H9 (cell line): Measurements from ENCODE around the gene CGB5. TPM values are rescaled to one million over a fixed set of nuclear protein-coding genes. Genes with fewer than 3 reads are reported as not detected.

Experiments
- DNase-seq: peaks from one replicate; pipeline ENCODE4 v3.0.0-alpha.2; 2017
- H2AFZ ChIP-seq: one replicate; pipeline ENCODE4 v1.6.1; 2013; ENCODE audit warnings: mild to moderate bottlenecking, low read length, control low read depth, moderate library complexity
- H2AK5ac ChIP-seq: 2 replicates; pipeline ENCODE4 v1.6.1; 2013; ENCODE audit warnings: low read length, control low read depth, mixed read lengths; ENCODE audit not compliant: insufficient read length
- H2BK120ac ChIP-seq: one replicate; pipeline ENCODE4 v1.6.1; 2013; ENCODE audit warnings: low read depth, mild to moderate bottlenecking, low read length, control low read depth, inconsistent platforms; ENCODE audit not compliant: poor library complexity, severe bottlenecking
- H2BK12ac ChIP-seq: 2 replicates; pipeline ENCODE4 v1.6.1; 2013; ENCODE audit warnings: low read length, control low read depth, mixed read lengths, low read depth; ENCODE audit not compliant: insufficient read length
- H2BK15ac ChIP-seq: 2 replicates; pipeline ENCODE4 v1.6.1; 2013; ENCODE audit warnings: low read depth, low read length, control low read depth
- H2BK20ac ChIP-seq: one replicate; pipeline ENCODE4 v1.6.1; 2013; ENCODE audit warnings: low read depth, mild to moderate bottlenecking, low read length, control low read depth, inconsistent platforms; ENCODE audit not compliant: poor library complexity, severe bottlenecking
- H2BK5ac ChIP-seq: 2 replicates; pipeline ENCODE4 v1.6.1; 2013; ENCODE audit warnings: low read length, control low read depth, mixed read lengths; ENCODE audit not compliant: insufficient read length
- H3K14ac ChIP-seq: 2 replicates; pipeline ENCODE4 v1.6.1; 2013; ENCODE audit warnings: low read length, control low read depth; ENCODE audit not compliant: insufficient read depth
- H3K18ac ChIP-seq: 2 replicates; pipeline ENCODE4 v1.6.1; 2013; ENCODE audit warnings: low read depth, mild to moderate bottlenecking, mixed read lengths, low read length, control low read depth; ENCODE audit not compliant: insufficient read length
- H3K23ac ChIP-seq: 2 replicates; pipeline ENCODE4 v1.6.1; 2013; ENCODE audit warnings: low read length, control low read depth, mixed read lengths, low read depth; ENCODE audit not compliant: insufficient read length
- H3K23me2 ChIP-seq: 2 replicates; pipeline ENCODE4 v1.6.1; 2013; ENCODE audit warnings: low read depth, mild to moderate bottlenecking, mixed read lengths, low read length, control low read depth; ENCODE audit not compliant: insufficient read length, poor library complexity, severe bottlenecking
- H3K27ac ChIP-seq: 2 replicates; pipeline ENCODE4 v1.5.1; 2013; ENCODE audit warnings: low read length, control low read depth, mixed read lengths, low read depth; ENCODE audit not compliant: insufficient read length
- H3K27me3 ChIP-seq: 2 replicates; pipeline ENCODE4 v1.6.1; 2013; ENCODE audit warnings: low read length, control low read depth, inconsistent platforms; ENCODE audit not compliant: insufficient read depth
- H3K4ac ChIP-seq: 2 replicates; pipeline ENCODE4 v1.6.1; 2013; ENCODE audit warnings: low read depth, mild to moderate bottlenecking, control low read depth, inconsistent platforms, low read length, moderate library complexity
- H3K4me1 ChIP-seq: 2 replicates; pipeline ENCODE4 v1.6.1; 2013; ENCODE audit warnings: low read length, control low read depth, inconsistent platforms; ENCODE audit not compliant: insufficient read depth
- H3K4me2 ChIP-seq: 2 replicates; pipeline ENCODE4 v1.6.1; 2013; ENCODE audit warnings: low read length, control low read depth, mixed read lengths; ENCODE audit not compliant: insufficient read length, insufficient read depth
- H3K56ac ChIP-seq: 2 replicates; pipeline ENCODE4 v1.6.1; 2013; ENCODE audit warnings: low read depth, mild to moderate bottlenecking, mixed read lengths, low read length, control low read depth; ENCODE audit not compliant: insufficient read length
- H3K79me1 ChIP-seq: 2 replicates; pipeline ENCODE4 v1.6.1; 2013; ENCODE audit warnings: low read depth, mild to moderate bottlenecking, moderate library complexity, low read length, control low read depth, inconsistent platforms; ENCODE audit not compliant: insufficient read depth, poor library complexity, severe bottlenecking
- H3K79me2 ChIP-seq: 2 replicates; pipeline ENCODE4 v1.6.1; 2013; ENCODE audit warnings: low read length, control low read depth, inconsistent platforms; ENCODE audit not compliant: insufficient read depth
- H3K9ac ChIP-seq: 2 replicates; pipeline ENCODE4 v1.6.1; 2013; ENCODE audit warnings: low read length, control low read depth, mixed read lengths; ENCODE audit not compliant: insufficient read length; ENCODE audit errors: extremely low read depth
- H3K9me3 ChIP-seq: one replicate; pipeline ENCODE4 v1.6.1; 2013; ENCODE audit warnings: low read depth, low read length, inconsistent platforms; ENCODE audit not compliant: control insufficient read depth
- H3T11ph ChIP-seq: one replicate; pipeline ENCODE4 v1.6.1; 2013; ENCODE audit warnings: mild to moderate bottlenecking, low read length, control low read depth, inconsistent platforms
- H4K20me1 ChIP-seq: one replicate; pipeline ENCODE4 v1.6.1; 2013; ENCODE audit not compliant: control insufficient read depth, insufficient read length, insufficient read depth
- H4K5ac ChIP-seq: 2 replicates; pipeline ENCODE4 v1.6.1; 2013; ENCODE audit warnings: low read depth, mild to moderate bottlenecking, mixed read lengths, low read length, control low read depth; ENCODE audit not compliant: insufficient read length
- H4K8ac ChIP-seq: replicated peaks from 2 replicates; pipeline ENCODE4 v1.6.1; 2013; ENCODE audit warnings: low read length, control low read depth, mixed read lengths, low read depth; ENCODE audit not compliant: insufficient read length
- H4K91ac ChIP-seq: 2 replicates; pipeline ENCODE4 v1.6.1; 2013; ENCODE audit warnings: low read depth, mild to moderate bottlenecking, moderate library complexity, mixed read lengths, low read length, control low read depth; ENCODE audit not compliant: insufficient read length
- H3K27ac Mint-ChIP-seq, 3 experiments: 2 replicates in 2 of 3; 3 replicates in 1 of 3; pipeline ENCODE4 v1.8.0; 2020 to 2021; ENCODE audit warnings: mixed read lengths in 3 of 3, mild to moderate bottlenecking in 1 of 3, moderate library complexity in 1 of 3
- H3K27me3 Mint-ChIP-seq: 2 replicates; pipeline ENCODE4 v1.8.0; 2021; ENCODE audit warnings: low read depth, mild to moderate bottlenecking, moderate library complexity, mixed read lengths
- H3K36me3 Mint-ChIP-seq, 3 experiments: 2 replicates in 2 of 3; 3 replicates in 1 of 3; pipeline ENCODE4 v1.8.0; 2020 to 2021; ENCODE audit warnings: low read depth in 3 of 3, mixed read lengths in 3 of 3; ENCODE audit not compliant: insufficient read depth in 1 of 3
- H3K4me1 Mint-ChIP-seq, 2 experiments: 2 replicates each; pipeline ENCODE4 v1.8.0; 2020; ENCODE audit warnings: mixed read lengths in 2 of 2
- H3K4me3 Mint-ChIP-seq, 2 experiments: 2 replicates in 1 of 2; 3 replicates in 1 of 2; pipeline ENCODE4 v1.8.0; 2020 to 2021; ENCODE audit warnings: mild to moderate bottlenecking in 2 of 2, mixed read lengths in 2 of 2, moderate library complexity in 1 of 2
- H3K9me3 Mint-ChIP-seq, 2 experiments: 2 replicates in 1 of 2; 3 replicates in 1 of 2; pipeline ENCODE4 v1.8.0; 2020; ENCODE audit warnings: mild to moderate bottlenecking in 2 of 2, mixed read lengths in 2 of 2, moderate library complexity in 1 of 2
- whole genome bisulfite sequencing: extraction: QIAGEN DNeasy Blood & Tissue Kit; methylation state at CpG from one replicate; pipeline ENCODE4 v1.1.7; 2013; ENCODE audit warnings: missing lambda C conversion rate, low lambda C conversion rate, mixed read lengths; ENCODE audit not compliant: insufficient read length; ENCODE audit errors: extremely low coverage; 5-methylcytosine and 5-hydroxymethylcytosine counted together
- total RNA-seq: library from RNA; stranded (reverse); gene quantifications from 2 replicates; pipeline ENCODE4 v1.2.1, GENCODE V29; 2021
- TF ChIP-seq, protein P1 (sequence below): fragments of 200-600 bp; sonication (generic); conservative IDR thresholded peaks from 3 replicates; pipeline ENCODE4 v1.8.0; 2021; ENCODE audit warnings: antibody characterized with exemption, mild to moderate bottlenecking

The CGB5 gene
- total RNA-seq, 1 experiment from 2014 or later: not detected

- Histone ChIP-seq H3K23me2 (peaks cover 8% of the 10 kb centered on the region), H4K20me1 (no peaks in the 10 kb centered on the region), H4K5ac (no peak overlapping the region), H3K18ac (no peak overlapping the region), H3K4me1 (no peaks in the 10 kb centered on the region), H3K9ac (no peak overlapping the region), H4K91ac (no peak overlapping the region), H2BK5ac (no peak overlapping the region), H3K4me2 (no peak overlapping the region), H3K27ac (no peak overlapping the region), H3K79me2 (no peaks in the 10 kb centered on the region), H3K27me3 (no peaks in the 10 kb centered on the region; the same call in 1 of the 2 replicates), H3K23ac (no peak overlapping the region), H2BK15ac (no peak overlapping the region), H2AFZ (no peak overlapping the region), H2AK5ac (no peak overlapping the region), H2BK12ac (no peak overlapping the region), H3K79me1 (no peaks in the 10 kb centered on the region), H4K8ac (no peak overlapping the region), H2BK120ac (no peak overlapping the region), H3K4ac (no peak overlapping the region), H3K9me3 (no peaks in the 10 kb centered on the region), H3K14ac (no peak overlapping the region), H2BK20ac (no peak overlapping the region), H3K56ac (no peak overlapping the region), H3T11ph (no peak overlapping the region)
- Mint-ChIP-seq H3K36me3 (peaks cover 21 to 64% (median 61%) of the 10 kb centered on the region in 3 experiments; a peak in 6 of 7 replicates), H3K27ac (no peak overlapping the region), H3K27me3 (peaks cover 17% of the 10 kb centered on the region), H3K4me3 (no peak overlapping the region), H3K4me1 (peaks cover 5 to 19% of the 10 kb centered on the region in 2 experiments), H3K9me3 (peaks cover 0 to 1% of the 10 kb centered on the region in 2 experiments; a peak in 1 of 5 replicates)
- TF ChIP-seq, protein P1, sequence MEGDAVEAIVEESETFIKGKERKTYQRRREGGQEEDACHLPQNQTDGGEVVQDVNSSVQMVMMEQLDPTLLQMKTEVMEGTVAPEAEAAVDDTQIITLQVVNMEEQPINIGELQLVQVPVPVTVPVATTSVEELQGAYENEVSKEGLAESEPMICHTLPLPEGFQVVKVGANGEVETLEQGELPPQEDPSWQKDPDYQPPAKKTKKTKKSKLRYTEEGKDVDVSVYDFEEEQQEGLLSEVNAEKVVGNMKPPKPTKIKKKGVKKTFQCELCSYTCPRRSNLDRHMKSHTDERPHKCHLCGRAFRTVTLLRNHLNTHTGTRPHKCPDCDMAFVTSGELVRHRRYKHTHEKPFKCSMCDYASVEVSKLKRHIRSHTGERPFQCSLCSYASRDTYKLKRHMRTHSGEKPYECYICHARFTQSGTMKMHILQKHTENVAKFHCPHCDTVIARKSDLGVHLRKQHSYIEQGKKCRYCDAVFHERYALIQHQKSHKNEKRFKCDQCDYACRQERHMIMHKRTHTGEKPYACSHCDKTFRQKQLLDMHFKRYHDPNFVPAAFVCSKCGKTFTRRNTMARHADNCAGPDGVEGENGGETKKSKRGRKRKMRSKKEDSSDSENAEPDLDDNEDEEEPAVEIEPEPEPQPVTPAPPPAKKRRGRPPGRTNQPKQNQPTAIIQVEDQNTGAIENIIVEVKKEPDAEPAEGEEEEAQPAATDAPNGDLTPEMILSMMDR: no peak
- no CpG with 5 or more reads among the region's 18 CpGs for WGBS
- DNase-seq: no peak
These were observed 28.8 kb upstream of the CGB5 start for GRCh38 chr19:49014870-49015255.
